GM12892 (cell line): Measurements from ENCODE around the gene RABGGTB. TPM values are rescaled to one million over a fixed set of nuclear protein-coding genes. Genes with fewer than 3 reads are reported as not detected.
A peak's percentile ranks its signal among the peaks of the same experiment; 100 is the strongest.
"Not testable (repeated sequence)": the region's sequence is repeated elsewhere in the genome, so short reads cannot be mapped to it uniquely, and the experiment has no call there.

Experiments used
- DNase-seq: peaks from one replicate; pipeline ENCODE4 v3.0.0; 2011; ENCODE audit not compliant: insufficient read length
- FAIRE-seq: peaks from 2 replicates; lab custom pipeline; 2011; peaks lifted over from hg19 to GRCh38; lab: Jason Lieb, UNC
- POLR2A ChIP-seq: IDR thresholded peaks from 2 replicates; pipeline ENCODE4 v1.6.1; 2011; ENCODE audit warnings: low read depth, low read length, control low read depth
- POLR2AphosphoS5 ChIP-seq: IDR thresholded peaks from 2 replicates; pipeline ENCODE4 v1.6.1; 2011; ENCODE audit warnings: low read depth, low read length, control low read depth
- TAF1 ChIP-seq: IDR thresholded peaks from 2 replicates; pipeline ENCODE4 v1.6.1; 2011; ENCODE audit warnings: low read depth, mild to moderate bottlenecking, control low read depth, low read length, borderline replicate concordance
- polyA plus RNA-seq: library from polyadenylated mRNA; unstranded; fragments of >200 nt; gene quantifications from one replicate; pipeline ENCODE4 v1.2.1, GENCODE V29; 2012; ENCODE audit warnings: missing spikeins, inconsistent platforms; ENCODE audit not compliant: missing spikeins

Gene RABGGTB
- polyA plus RNA-seq, result 145 TPM

DNA sequence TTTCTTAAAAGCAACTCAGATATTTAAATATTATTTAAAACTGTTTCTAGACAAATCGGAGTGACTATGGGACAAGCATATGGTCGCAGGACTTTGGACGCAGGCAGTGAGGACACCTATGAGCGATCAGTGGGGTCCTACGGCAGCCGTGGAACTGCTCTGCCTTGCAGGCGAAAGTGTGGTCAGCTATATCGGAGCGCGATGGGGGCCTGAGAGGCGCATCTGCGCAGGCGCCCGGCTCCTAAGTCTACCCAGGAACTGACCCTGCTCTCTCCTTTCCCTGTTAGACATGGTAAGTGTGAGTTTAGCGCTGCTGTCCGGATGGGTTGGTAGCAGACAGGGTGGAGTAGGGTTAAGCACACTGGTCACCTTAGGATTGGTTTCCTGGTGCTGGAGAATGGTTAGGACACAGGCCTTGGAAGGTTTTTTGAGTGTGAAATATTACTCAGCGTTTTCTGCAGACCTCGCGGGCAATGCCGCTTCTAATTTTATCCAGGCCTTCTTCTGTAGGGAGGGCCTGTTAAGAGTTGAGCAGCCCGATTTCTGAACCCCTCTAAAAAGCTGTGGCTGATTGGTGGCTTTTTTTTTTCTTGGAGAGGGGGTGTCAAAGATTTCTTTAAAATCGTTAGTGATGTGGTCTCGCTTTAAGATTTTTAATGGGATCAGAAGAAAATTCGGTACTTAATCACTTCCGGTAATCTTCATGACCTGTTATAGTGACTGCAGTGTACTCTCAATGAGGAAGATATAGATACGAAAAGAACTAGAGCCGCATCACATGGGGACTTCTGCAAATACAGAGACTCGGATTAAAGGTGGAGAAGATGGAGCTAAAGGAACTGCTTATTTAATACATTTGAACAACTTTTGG, at the start of gene RABGGTB:
Gene RABGGTB, plus strand, starts transcription at position 274 of the 871 bp plus-strand sequence. Its CDS starts 16 bp downstream, at position 290.
- FAIRE-seq, result peak; percentile 93

GRCh38 chr1:75742047-75742625, 43.9 kb upstream of the RABGGTB start:
- TF ChIP-seq POLR2AphosphoS5, result no peak
- TF ChIP-seq POLR2A, result no peak
- TF ChIP-seq TAF1, result no peak
- DNase-seq, result no peak
- no peak for FAIRE-seq

More for the DNA sequence above, at the start of gene RABGGTB:
- TF ChIP-seq TAF1 (peak; percentile 94), POLR2AphosphoS5 (peak; percentile 100), POLR2A (peak; percentile 99)
- peak; percentile 67 for DNase-seq

GRCh38 chr1:75745276-75745675, 40.8 kb upstream of the RABGGTB start:
- FAIRE-seq, result peak; percentile 66

DNA sequence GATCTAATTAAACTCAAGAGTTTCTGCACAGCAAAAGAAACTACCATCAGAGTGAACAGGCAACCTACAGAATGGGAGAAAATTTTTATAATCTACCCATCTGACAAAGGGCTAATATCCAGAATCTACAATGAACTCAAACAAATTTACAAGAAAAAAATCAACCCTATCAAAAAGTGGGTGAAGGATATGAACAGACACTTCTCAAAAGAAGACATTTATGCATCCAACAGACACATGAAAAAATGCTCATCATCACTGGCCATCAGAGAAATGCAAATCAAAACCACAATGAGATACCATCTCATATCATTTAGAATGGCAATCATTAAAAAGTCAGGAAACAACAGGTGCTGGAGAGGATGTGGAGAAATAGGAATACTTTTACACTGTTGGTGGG, 28.8 kb upstream of the RABGGTB start:
- FAIRE-seq, DNase-seq: not testable (repeated sequence)

More at GRCh38 chr1:75745276-75745675, 40.8 kb upstream of the RABGGTB start:
- no peak for TF ChIP-seq POLR2AphosphoS5
- no peak for TF ChIP-seq TAF1
- no peak for TF ChIP-seq POLR2A
- DNase-seq, result no peak

- not testable (repeated sequence) for DNase-seq, FAIRE-seq
These were observed 27.5 kb upstream of the RABGGTB start for GRCh38 chr1:75758543-75758942.

- DNase-seq (no peak), FAIRE-seq (no peak)
- TF ChIP-seq POLR2AphosphoS5 (no peak), TAF1 (no peak), POLR2A (no peak)
These were observed 21.9 kb upstream of the RABGGTB start for GRCh38 chr1:75764057-75764655.

GRCh38 chr1:75765697-75766355, 20.2 kb upstream of the RABGGTB start:
- no peak for DNase-seq
- TF ChIP-seq POLR2A (no peak), TAF1 (no peak), POLR2AphosphoS5 (no peak)
- no peak for FAIRE-seq

GRCh38 chr1:75768016-75768415, 18.0 kb upstream of the RABGGTB start:
- TF ChIP-seq POLR2A, result no peak
- no peak for TF ChIP-seq TAF1
- no peak for TF ChIP-seq POLR2AphosphoS5
- DNase-seq, result no peak
- FAIRE-seq, result no peak

DNA sequence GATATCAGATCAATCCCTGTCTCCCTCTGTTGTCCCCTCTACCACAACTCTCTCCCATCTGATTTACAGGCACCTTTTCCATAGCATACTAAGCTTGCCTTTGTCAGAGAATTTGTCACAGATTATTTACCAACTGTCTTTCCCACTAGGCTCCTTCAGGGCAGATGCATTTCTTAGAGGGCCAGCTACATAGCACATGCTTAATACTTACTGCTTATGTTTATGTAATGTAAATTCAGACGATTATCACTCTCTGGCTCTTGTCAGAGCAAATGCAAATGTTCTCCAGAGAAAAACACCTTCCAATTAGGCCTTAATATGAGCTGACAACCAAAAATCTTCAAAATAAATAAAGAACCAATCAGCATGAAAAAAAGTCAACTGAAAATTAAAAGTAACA, 15.3 kb upstream of the RABGGTB start:
- TF ChIP-seq TAF1, result no peak
- no peak for TF ChIP-seq POLR2AphosphoS5
- TF ChIP-seq POLR2A, result no peak
- FAIRE-seq (no peak), DNase-seq (no peak)

- no peak for TF ChIP-seq TAF1
- TF ChIP-seq POLR2AphosphoS5, result no peak
- no peak for TF ChIP-seq POLR2A
- FAIRE-seq (no peak), DNase-seq (no peak)
These were observed 14.1 kb upstream of the RABGGTB start for GRCh38 chr1:75771978-75772377.

DNA sequence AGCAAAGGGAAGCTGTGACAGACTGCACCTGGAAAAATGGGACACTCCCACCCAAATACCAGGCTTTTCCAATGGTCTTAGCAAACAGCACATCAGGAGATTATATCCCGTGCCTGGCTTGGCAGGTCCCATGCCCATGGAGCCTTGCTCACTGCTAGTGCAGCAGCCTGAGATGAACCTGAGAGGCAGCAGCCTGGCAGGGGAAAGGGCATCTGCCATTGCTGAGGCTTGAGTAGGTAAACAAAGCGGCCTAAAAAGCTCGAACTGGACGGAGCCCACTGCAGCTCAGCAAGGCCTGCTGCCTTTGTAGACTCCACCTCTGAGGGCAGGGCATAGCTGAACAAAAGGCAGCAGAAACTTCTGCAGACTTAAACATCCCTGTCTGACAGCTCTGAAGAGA, 8.2 kb upstream of the RABGGTB start:
- not testable (repeated sequence) for FAIRE-seq, DNase-seq

DNA sequence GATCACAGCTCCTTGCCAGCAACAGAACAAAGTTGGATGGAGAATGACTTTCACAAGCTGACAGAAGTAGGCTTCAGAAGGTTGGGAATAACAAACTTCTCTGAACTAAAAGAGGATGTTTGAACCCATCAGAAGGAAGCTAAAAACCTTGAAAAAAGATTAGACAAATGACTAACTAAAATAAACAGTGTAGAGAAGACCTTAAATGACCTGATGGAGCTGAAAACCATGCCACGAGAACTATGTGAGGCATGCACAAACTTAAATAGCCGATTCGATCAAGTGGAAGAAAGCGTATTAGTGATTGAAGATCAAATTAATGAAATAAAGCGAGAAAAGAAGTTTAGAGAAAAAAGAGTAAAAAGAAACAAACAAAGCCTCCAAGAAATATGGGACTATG, 7.4 kb upstream of the RABGGTB start:
- FAIRE-seq, DNase-seq: not testable (repeated sequence)

GRCh38 chr1:75780183-75780582, 5.9 kb upstream of the RABGGTB start:
- not testable (repeated sequence) for FAIRE-seq, DNase-seq

- FAIRE-seq, DNase-seq: not testable (repeated sequence)
These were observed 2.1 kb upstream of the RABGGTB start for GRCh38 chr1:75783920-75784319.
